ENCODE data around the gene RAB36. TPM values are rescaled to one million over a fixed set of nuclear protein-coding genes. Genes with fewer than 3 reads are reported as not detected.

RAB36 gene
- polyA plus RNA-seq, 1 of the 3 experiments (the other 2 are of a cell fraction) = 6.6 TPM

DNA sequence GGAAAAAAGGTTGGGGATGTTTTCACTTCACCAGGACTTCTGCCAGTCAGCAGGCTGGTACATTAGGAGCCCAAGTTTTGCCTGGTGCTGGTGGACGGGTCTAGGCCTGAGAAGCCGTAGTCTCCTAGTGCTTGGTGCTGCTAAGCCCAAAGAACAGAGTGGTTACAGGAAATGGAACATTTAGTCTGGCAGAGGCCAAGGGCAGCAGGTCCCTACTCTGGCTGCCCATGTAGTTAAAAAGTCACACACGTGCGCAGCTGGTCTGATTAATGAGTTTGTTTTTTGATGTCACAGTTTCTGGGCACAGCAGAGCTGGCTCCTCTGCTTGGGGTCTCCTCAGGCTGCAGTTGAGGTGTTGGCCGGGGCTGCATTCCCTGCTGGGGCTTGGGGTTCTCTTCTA is 55.6 kb downstream of the RAB36 start:
- H2AFZ ChIP-seq (ENCODE audit: low read depth) = no peak overlapping the region
- no peaks in the 10 kb centered on the region for H3K27me3 ChIP-seq (ENCODE audit: insufficient read depth)
- no peak for DNase-seq
- 91% methylated on average over 4 of the region's 5 CpGs for WGBS (ENCODE audit: low lambda C conversion rate)
- H3K9ac ChIP-seq = no peak overlapping the region
- no peaks in the 10 kb centered on the region for H3F3A ChIP-seq (replicated peaks; ENCODE audit: insufficient read depth)
- H3K4me1 ChIP-seq (ENCODE audit: control insufficient read depth in 1 of 2, insufficient read depth in 2 of 2, low read depth in 1 of 2, low read length in 1 of 2) = peaks cover 0 to 30% of the 10 kb centered on the region in 2 experiments; a peak in 1 of 4 replicates
- POLR2A ChIA-PET = no interaction called here
- no peaks in the 10 kb centered on the region for H3K9me2 ChIP-seq
- peaks cover 60% of the 10 kb centered on the region for H3K79me2 ChIP-seq (ENCODE audit: insufficient read depth)
- TF ChIP-seq, protein P1, sequence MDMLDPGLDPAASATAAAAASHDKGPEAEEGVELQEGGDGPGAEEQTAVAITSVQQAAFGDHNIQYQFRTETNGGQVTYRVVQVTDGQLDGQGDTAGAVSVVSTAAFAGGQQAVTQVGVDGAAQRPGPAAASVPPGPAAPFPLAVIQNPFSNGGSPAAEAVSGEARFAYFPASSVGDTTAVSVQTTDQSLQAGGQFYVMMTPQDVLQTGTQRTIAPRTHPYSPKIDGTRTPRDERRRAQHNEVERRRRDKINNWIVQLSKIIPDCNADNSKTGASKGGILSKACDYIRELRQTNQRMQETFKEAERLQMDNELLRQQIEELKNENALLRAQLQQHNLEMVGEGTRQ (IDR thresholded peaks at IDR 0.05; ENCODE audit: borderline replicate concordance, low read depth, low read length) = no peak
- TF ChIP-seq POLR2AphosphoS5 (IDR thresholded peaks at IDR 0.05; ENCODE audit: low read depth, low read length) (no peak), MEF2A (IDR thresholded peaks at IDR 0.05; ENCODE audit: borderline replicate concordance, low read depth) (no peak), MAX (IDR thresholded peaks at IDR 0.05; ENCODE audit: low read depth) (no peak), CHD2 (IDR thresholded peaks at IDR 0.05; ENCODE audit: low read length, partially characterized antibody) (no peak), NRF1 (IDR thresholded peaks at IDR 0.05; ENCODE audit: low read depth, low read length) (no peak), GABPA (IDR thresholded peaks at IDR 0.05; ENCODE audit: low read depth) (no peak), SMC3 (IDR thresholded peaks at IDR 0.05; ENCODE audit: low read depth, low read length) (no peak), NFIC (IDR thresholded peaks at IDR 0.05; ENCODE audit: borderline replicate concordance) (no peak), TCF12 (IDR thresholded peaks at IDR 0.05) (no peak), EZH2phosphoT487 (IDR thresholded peaks at IDR 0.05; ENCODE audit: borderline replicate concordance, low read depth) (no peak)
- TF ChIP-seq, protein P2, sequence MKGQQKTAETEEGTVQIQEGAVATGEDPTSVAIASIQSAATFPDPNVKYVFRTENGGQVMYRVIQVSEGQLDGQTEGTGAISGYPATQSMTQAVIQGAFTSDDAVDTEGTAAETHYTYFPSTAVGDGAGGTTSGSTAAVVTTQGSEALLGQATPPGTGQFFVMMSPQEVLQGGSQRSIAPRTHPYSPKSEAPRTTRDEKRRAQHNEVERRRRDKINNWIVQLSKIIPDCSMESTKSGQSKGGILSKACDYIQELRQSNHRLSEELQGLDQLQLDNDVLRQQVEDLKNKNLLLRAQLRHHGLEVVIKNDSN (IDR thresholded peaks at IDR 0.05; ENCODE audit: borderline replicate concordance, low read depth) = no peak
- peaks cover 50% of the 10 kb centered on the region for H4K20me1 ChIP-seq (ENCODE audit: insufficient read depth)
- H3K27ac ChIP-seq (ENCODE audit: low read depth in 2 of 2, low read length in 1 of 2) = no peak overlapping the region
- H3K4me2 ChIP-seq = no peak overlapping the region
- no peaks in the 10 kb centered on the region for H3K36me3 ChIP-seq (replicated peaks in 1 of 2; ENCODE audit: control insufficient read depth in 1 of 2, insufficient read depth in 2 of 2, low read length in 1 of 2)
- CTCF ChIA-PET = interaction anchor here (0.8 kb wide), 1 partner anchor 22 kb away, joined by 3 read pairs; no protein-coding TSS in a partner anchor
- no peaks in the 10 kb centered on the region for H3K9me3 ChIP-seq
- no peak overlapping the region for H3K4me3 ChIP-seq (ENCODE audit: low read depth in 2 of 2, low read length in 1 of 2)

DNA sequence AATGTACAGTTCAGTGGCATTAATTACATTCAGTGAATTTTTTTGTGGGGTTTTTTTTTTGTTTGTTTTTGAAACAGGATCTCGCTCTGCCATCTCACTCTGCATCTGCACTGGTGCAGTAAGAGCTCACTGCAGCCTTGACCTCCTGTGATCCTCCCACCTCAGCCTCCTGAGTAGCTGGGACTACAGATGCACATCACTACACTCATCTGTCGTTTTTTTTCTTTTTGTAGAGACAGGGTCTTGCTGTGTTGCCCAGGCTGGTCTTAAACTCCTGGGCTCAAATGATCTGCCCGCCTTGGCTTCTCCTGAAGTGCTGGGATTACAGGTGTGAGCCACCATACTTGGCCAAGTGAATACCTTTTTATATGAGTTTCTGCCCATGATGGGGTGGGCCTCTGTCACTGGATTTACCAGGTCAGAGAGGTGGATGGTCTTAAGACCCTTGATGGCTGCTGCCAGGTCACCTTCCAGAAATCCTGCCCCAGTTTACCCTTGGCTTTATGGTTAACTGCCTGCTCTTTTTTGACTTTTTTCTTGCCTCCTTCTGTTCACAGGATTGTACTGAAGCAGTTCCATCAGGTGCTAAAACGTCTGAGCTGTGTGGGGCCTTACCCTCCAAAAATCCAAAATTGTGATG is 57.7 kb downstream of the RAB36 start:
- peaks cover 37% of the 10 kb centered on the region for H4K20me1 ChIP-seq (ENCODE audit: insufficient read depth)
- H3K4me3 ChIP-seq (ENCODE audit: low read depth in 2 of 2, low read length in 1 of 2) = no peak overlapping the region
- no peaks in the 10 kb centered on the region for H3K9me3 ChIP-seq
- no peak overlapping the region for H3K9ac ChIP-seq
- H3K4me1 ChIP-seq (ENCODE audit: control insufficient read depth in 1 of 2, insufficient read depth in 2 of 2, low read depth in 1 of 2, low read length in 1 of 2) = peaks cover 0 to 31% of the 10 kb centered on the region in 2 experiments; a peak in 1 of 4 replicates
- H3K27ac ChIP-seq (ENCODE audit: low read depth in 2 of 2, low read length in 1 of 2) = peak overlapping the region in 1 of 2 experiments; percentile 90; a peak in 1 of 4 replicates
- no peaks in the 10 kb centered on the region for H3K36me3 ChIP-seq (replicated peaks in 1 of 2; ENCODE audit: control insufficient read depth in 1 of 2, insufficient read depth in 2 of 2, low read length in 1 of 2)
- no peak for DNase-seq
- no peak overlapping the region for H3K4me2 ChIP-seq
- CTCF ChIA-PET = interaction anchor here (0.7 to 1.8 kb wide), 3 partner anchors 24 to 88 kb away, joined by 3 to 10 read pairs (median 6); no protein-coding TSS in a partner anchor
- no peaks in the 10 kb centered on the region for H3F3A ChIP-seq (replicated peaks; ENCODE audit: insufficient read depth)
- H3K9me2 ChIP-seq = no peaks in the 10 kb centered on the region
- POLR2A ChIA-PET = no interaction called here
- H2AFZ ChIP-seq (ENCODE audit: low read depth) = no peak overlapping the region
- 91% methylated on average over 4 of the region's 4 CpGs for WGBS (ENCODE audit: low lambda C conversion rate)
- no peaks in the 10 kb centered on the region for H3K27me3 ChIP-seq (ENCODE audit: insufficient read depth)
- peaks cover 52% of the 10 kb centered on the region for H3K79me2 ChIP-seq (ENCODE audit: insufficient read depth)
- TF ChIP-seq CHD2 (IDR thresholded peaks at IDR 0.05; ENCODE audit: low read length, partially characterized antibody) = no peak
- no peak for TF ChIP-seq MAX (IDR thresholded peaks at IDR 0.05; ENCODE audit: low read depth)
- no peak for TF ChIP-seq NFIC (IDR thresholded peaks at IDR 0.05; ENCODE audit: borderline replicate concordance)
- TF ChIP-seq RXRA (IDR thresholded peaks at IDR 0.05; ENCODE audit: borderline replicate concordance, low read depth) = no peak
- TF ChIP-seq FOSL2 (IDR thresholded peaks at IDR 0.05; ENCODE audit: borderline replicate concordance, low read depth) = no peak
- TF ChIP-seq, protein P3, sequence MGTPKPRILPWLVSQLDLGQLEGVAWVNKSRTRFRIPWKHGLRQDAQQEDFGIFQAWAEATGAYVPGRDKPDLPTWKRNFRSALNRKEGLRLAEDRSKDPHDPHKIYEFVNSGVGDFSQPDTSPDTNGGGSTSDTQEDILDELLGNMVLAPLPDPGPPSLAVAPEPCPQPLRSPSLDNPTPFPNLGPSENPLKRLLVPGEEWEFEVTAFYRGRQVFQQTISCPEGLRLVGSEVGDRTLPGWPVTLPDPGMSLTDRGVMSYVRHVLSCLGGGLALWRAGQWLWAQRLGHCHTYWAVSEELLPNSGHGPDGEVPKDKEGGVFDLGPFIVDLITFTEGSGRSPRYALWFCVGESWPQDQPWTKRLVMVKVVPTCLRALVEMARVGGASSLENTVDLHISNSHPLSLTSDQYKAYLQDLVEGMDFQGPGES (IDR thresholded peaks at IDR 0.05; ENCODE audit: low read depth, low read length) = no peak
- TF ChIP-seq GATA2 (CRISPR knock-in tag; IDR thresholded peaks at IDR 0.05) = no peak
- no peak for TF ChIP-seq YY1 (IDR thresholded peaks at IDR 0.05; ENCODE audit: low read depth)
- TF ChIP-seq, protein P4, sequence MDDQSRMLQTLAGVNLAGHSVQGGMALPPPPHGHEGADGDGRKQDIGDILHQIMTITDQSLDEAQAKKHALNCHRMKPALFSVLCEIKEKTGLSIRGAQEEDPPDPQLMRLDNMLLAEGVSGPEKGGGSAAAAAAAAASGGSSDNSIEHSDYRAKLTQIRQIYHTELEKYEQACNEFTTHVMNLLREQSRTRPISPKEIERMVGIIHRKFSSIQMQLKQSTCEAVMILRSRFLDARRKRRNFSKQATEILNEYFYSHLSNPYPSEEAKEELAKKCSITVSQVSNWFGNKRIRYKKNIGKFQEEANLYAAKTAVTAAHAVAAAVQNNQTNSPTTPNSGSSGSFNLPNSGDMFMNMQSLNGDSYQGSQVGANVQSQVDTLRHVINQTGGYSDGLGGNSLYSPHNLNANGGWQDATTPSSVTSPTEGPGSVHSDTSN (IDR thresholded peaks at IDR 0.05) = no peak
- TF ChIP-seq JUND (IDR thresholded peaks at IDR 0.05) = no peak
- no peak for TF ChIP-seq MEF2A (IDR thresholded peaks at IDR 0.05; ENCODE audit: borderline replicate concordance, low read depth)
- TF ChIP-seq EZH2phosphoT487 (IDR thresholded peaks at IDR 0.05; ENCODE audit: borderline replicate concordance, low read depth) = no peak

Measured in SK-N-SH (cell line).